Astrocyte (in vitro differentiated cells and primary cell): ENCODE data around the gene RGL1. TPM values are rescaled to one million over a fixed set of nuclear protein-coding genes. Genes with fewer than 3 reads are reported as not detected.
"Not testable (repeated sequence)": the region's sequence is repeated elsewhere in the genome, so short reads cannot be mapped to it uniquely, and the experiment has no call there.

ENCODE experiments used
- DNase-seq: peaks from one replicate; pipeline ENCODE4 v3.0.0-alpha.2; 2010; ENCODE audit warnings: low read depth
- FAIRE-seq: peaks from 2 replicates; lab custom pipeline; 2011; peaks lifted over from hg19 to GRCh38; lab: Jason Lieb, UNC
- H2AFZ ChIP-seq: 2 replicates; pipeline ENCODE4 v1.6.0; 2012; ENCODE audit warnings: low read depth, low read length, inconsistent platforms
- H3K27ac ChIP-seq: 2 replicates; pipeline ENCODE4 v1.5.1; 2011; ENCODE audit warnings: low read depth, low read length, inconsistent platforms
- H3K27me3 ChIP-seq: 2 replicates; pipeline ENCODE4 v1.6.0; 2011; ENCODE audit warnings: low read length, inconsistent platforms; ENCODE audit not compliant: insufficient read depth
- H3K36me3 ChIP-seq: 2 replicates; pipeline ENCODE4 v1.5.1; 2011; ENCODE audit warnings: low read length, inconsistent platforms; ENCODE audit not compliant: insufficient read depth
- H3K4me1 ChIP-seq: 2 replicates; pipeline ENCODE4 v1.5.1; 2011; ENCODE audit warnings: low read length, inconsistent platforms; ENCODE audit not compliant: insufficient read depth
- H3K4me2 ChIP-seq: 2 replicates; pipeline ENCODE4 v1.6.0; 2012; ENCODE audit warnings: low read length, inconsistent platforms
- H3K4me3 ChIP-seq: 2 replicates; pipeline ENCODE4 v1.5.1; 2011; ENCODE audit warnings: low read depth, mild to moderate bottlenecking, low read length, inconsistent platforms; ENCODE audit not compliant: insufficient read depth
- H3K79me2 ChIP-seq: 2 replicates; pipeline ENCODE4 v1.6.0; 2012; ENCODE audit warnings: mild to moderate bottlenecking, low read length, inconsistent platforms; ENCODE audit not compliant: insufficient read depth
- H3K9ac ChIP-seq: 2 replicates; pipeline ENCODE4 v1.6.0; 2012; ENCODE audit warnings: mild to moderate bottlenecking, low read length, inconsistent platforms
- H3K9me3 ChIP-seq: 2 replicates; pipeline ENCODE4 v1.5.1; 2012; ENCODE audit warnings: low read depth, mild to moderate bottlenecking, low read length, inconsistent platforms; ENCODE audit not compliant: insufficient read depth
- H4K20me1 ChIP-seq: 2 replicates; pipeline ENCODE4 v1.6.0; 2012; ENCODE audit warnings: low read length, inconsistent platforms; ENCODE audit not compliant: insufficient read depth
- H3K27ac Mint-ChIP-seq: one replicate; pipeline ENCODE4 v1.8.0; 2021; ENCODE audit warnings: mild to moderate bottlenecking, mixed read lengths; ENCODE audit not compliant: unreplicated experiment
- H3K27me3 Mint-ChIP-seq: one replicate; pipeline ENCODE4 v1.8.0; 2021; ENCODE audit warnings: low read depth, mixed read lengths; ENCODE audit not compliant: unreplicated experiment
- H3K36me3 Mint-ChIP-seq: one replicate; pipeline ENCODE4 v1.8.0; 2021; ENCODE audit warnings: low read depth, mixed read lengths; ENCODE audit not compliant: unreplicated experiment
- H3K4me1 Mint-ChIP-seq: one replicate; pipeline ENCODE4 v1.8.0; 2021; ENCODE audit warnings: low read depth, mixed read lengths; ENCODE audit not compliant: unreplicated experiment
- H3K4me3 Mint-ChIP-seq: one replicate; pipeline ENCODE4 v1.8.0; 2021; ENCODE audit warnings: mild to moderate bottlenecking, moderate library complexity, mixed read lengths; ENCODE audit not compliant: unreplicated experiment
- H3K9me3 Mint-ChIP-seq: one replicate; pipeline ENCODE4 v1.8.0; 2021; ENCODE audit warnings: mild to moderate bottlenecking, mixed read lengths; ENCODE audit not compliant: unreplicated experiment
- EZH2 ChIP-seq: IDR thresholded peaks from 2 replicates; pipeline ENCODE4 v1.6.1; 2012; ENCODE audit warnings: mild to moderate bottlenecking, low read length, inconsistent platforms; ENCODE audit not compliant: insufficient read depth
- total RNA-seq: library from RNA; stranded (reverse); gene quantifications from 2 replicates; pipeline ENCODE4 v1.2.1, GENCODE V29; 2021
- TF ChIP-seq, protein P1 (sequence below): IDR thresholded peaks from 2 replicates; pipeline ENCODE4 v1.5.1; 2011; ENCODE audit warnings: low read depth, mild to moderate bottlenecking, inconsistent platforms, low read length, moderate library complexity; ENCODE audit not compliant: insufficient read depth

Gene RGL1
- total RNA-seq, 1 donor from 2014 or later, result 10.1 TPM

DNA sequence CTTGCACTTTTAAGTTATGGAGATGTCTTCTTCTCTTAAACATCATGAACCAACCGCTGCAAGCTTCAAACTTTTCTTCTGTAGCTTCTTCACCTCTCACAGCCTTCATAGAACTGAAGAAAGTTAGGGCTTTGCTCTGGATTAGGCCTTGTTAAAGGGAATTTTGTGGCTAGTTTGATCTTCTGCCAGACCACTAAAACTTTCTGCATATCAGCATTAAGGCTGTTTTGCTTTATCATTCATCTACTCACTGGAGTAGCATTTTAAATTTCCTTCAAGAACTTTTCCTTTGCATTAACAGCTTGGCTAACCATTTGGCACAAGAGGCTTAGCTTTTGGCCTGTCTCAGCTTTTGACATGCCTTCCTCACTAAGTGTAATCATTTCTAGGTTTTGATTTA lies 43.0 kb upstream of the RGL1 start:
- Mint-ChIP-seq H3K27me3 (no peaks in the 10 kb centered on the region), H3K4me3 (no peak overlapping the region), H3K9me3 (peaks cover 18% of the 10 kb centered on the region), H3K27ac (no peak overlapping the region), H3K36me3 (peaks cover 21% of the 10 kb centered on the region), H3K4me1 (peaks cover 7% of the 10 kb centered on the region)
- no peak overlapping the region for H3K4me2 ChIP-seq
- H3K27me3 ChIP-seq, result no peaks in the 10 kb centered on the region
- H3K79me2 ChIP-seq, result no peaks in the 10 kb centered on the region
- H3K4me1 ChIP-seq, result peaks cover 5% of the 10 kb centered on the region
- H3K4me3 ChIP-seq, result no peak overlapping the region
- no peaks in the 10 kb centered on the region for H3K9me3 ChIP-seq
- TF ChIP-seq EZH2, result no peak
- TF ChIP-seq, protein P1, sequence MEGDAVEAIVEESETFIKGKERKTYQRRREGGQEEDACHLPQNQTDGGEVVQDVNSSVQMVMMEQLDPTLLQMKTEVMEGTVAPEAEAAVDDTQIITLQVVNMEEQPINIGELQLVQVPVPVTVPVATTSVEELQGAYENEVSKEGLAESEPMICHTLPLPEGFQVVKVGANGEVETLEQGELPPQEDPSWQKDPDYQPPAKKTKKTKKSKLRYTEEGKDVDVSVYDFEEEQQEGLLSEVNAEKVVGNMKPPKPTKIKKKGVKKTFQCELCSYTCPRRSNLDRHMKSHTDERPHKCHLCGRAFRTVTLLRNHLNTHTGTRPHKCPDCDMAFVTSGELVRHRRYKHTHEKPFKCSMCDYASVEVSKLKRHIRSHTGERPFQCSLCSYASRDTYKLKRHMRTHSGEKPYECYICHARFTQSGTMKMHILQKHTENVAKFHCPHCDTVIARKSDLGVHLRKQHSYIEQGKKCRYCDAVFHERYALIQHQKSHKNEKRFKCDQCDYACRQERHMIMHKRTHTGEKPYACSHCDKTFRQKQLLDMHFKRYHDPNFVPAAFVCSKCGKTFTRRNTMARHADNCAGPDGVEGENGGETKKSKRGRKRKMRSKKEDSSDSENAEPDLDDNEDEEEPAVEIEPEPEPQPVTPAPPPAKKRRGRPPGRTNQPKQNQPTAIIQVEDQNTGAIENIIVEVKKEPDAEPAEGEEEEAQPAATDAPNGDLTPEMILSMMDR, result no peak
- no peak overlapping the region for H3K27ac ChIP-seq
- no peaks in the 10 kb centered on the region for H4K20me1 ChIP-seq
- H2AFZ ChIP-seq, result no peak overlapping the region
- FAIRE-seq (no peak), DNase-seq (peak; percentile 81)
- H3K9ac ChIP-seq, result no peak overlapping the region
- H3K36me3 ChIP-seq, result no peaks in the 10 kb centered on the region

DNA sequence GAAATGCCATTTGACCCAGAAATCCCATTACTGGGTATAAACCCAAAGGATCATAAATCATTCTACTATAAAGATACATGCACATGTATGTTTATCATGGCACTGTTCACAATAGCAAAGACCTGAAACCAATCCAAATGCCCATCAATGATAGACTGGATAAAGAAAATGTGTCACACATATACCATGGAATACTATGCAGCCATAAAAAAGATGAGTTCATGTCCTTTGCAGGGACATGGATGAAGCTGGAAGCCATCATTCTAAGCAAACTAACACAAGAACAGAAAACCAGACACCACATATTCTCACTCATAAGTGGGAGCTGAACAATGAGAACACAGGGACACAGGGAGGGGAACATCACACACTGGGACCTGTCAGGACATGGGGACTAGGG lies 42.1 kb upstream of the RGL1 start:
- peaks cover 18% of the 10 kb centered on the region for H3K9me3 Mint-ChIP-seq
- not testable (repeated sequence) for H3K79me2 ChIP-seq, H3K27ac ChIP-seq, H3K4me3 ChIP-seq, H3K4me1 ChIP-seq, H3K4me2 ChIP-seq, H3K4me3 Mint-ChIP-seq, H3K9ac ChIP-seq, H3K9me3 ChIP-seq, H3K4me1 Mint-ChIP-seq, H3K27ac Mint-ChIP-seq, FAIRE-seq, H2AFZ ChIP-seq, H3K36me3 ChIP-seq, H4K20me1 ChIP-seq, DNase-seq, H3K27me3 ChIP-seq, H3K27me3 Mint-ChIP-seq
- peaks cover 21% of the 10 kb centered on the region for H3K36me3 Mint-ChIP-seq

DNA sequence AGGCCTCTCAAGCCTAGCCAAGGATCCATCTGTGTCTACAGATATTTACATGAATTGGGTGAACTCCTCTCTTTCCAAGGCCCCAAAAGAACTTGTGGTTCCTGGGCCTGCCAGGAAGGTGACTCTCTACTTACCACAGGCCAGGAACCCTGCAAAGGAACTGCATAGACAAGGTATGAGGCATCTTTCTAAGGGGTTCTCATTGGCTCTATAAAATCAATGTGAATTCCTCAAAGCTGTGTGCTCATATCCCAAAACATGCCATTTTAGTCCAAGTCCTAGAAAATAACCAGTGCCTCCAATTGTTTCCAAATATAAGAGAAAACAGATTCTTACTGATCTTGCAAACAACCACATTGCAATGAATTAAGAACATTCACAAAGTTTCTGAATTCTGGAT lies 39.9 kb upstream of the RGL1 start:
- Mint-ChIP-seq H3K4me3 (no peak overlapping the region), H3K27ac (no peak overlapping the region)
- no peak for FAIRE-seq

More for the DNA sequence above, 39.9 kb upstream of the RGL1 start:
- no peak overlapping the region for H3K4me3 ChIP-seq
- no peaks in the 10 kb centered on the region for H3K4me1 ChIP-seq
- Mint-ChIP-seq H3K36me3 (peaks cover 16% of the 10 kb centered on the region), H3K4me1 (no peaks in the 10 kb centered on the region), H3K27me3 (no peaks in the 10 kb centered on the region), H3K9me3 (peaks cover 18% of the 10 kb centered on the region)
- H4K20me1 ChIP-seq, result no peaks in the 10 kb centered on the region
- H3K9me3 ChIP-seq, result no peaks in the 10 kb centered on the region
- H3K36me3 ChIP-seq, result no peaks in the 10 kb centered on the region
- no peaks in the 10 kb centered on the region for H3K27me3 ChIP-seq
- no peaks in the 10 kb centered on the region for H3K79me2 ChIP-seq
- no peak overlapping the region for H2AFZ ChIP-seq
- H3K9ac ChIP-seq, result no peak overlapping the region
- DNase-seq, result peak; percentile 66
- TF ChIP-seq, protein P1, result no peak
- no peak for TF ChIP-seq EZH2
- H3K4me2 ChIP-seq, result no peak overlapping the region
- H3K27ac ChIP-seq, result no peak overlapping the region
